Psoas muscle (tissue), 8 donors: Measurements from ENCODE around the gene JUP. TPM values are rescaled to one million over a fixed set of nuclear protein-coding genes. Genes with fewer than 3 reads are reported as not detected.
"Not testable (repeated sequence)": the region's sequence is repeated elsewhere in the genome, so short reads cannot be mapped to it uniquely, and the experiment has no call there.

Experiments
- ATAC-seq, 4 donors: fragments of 200-7000 bp; cut with Tn5 transposase; one replicate each; pipeline ENCODE4 v1.9.1; 2020; ENCODE audit warnings: moderate library complexity in 3 of 4, mild to moderate bottlenecking in 2 of 4
- DNase-seq, 2 donors: peaks; one replicate each; pipeline ENCODE4 v3.0.0-alpha.2; 2020
- H3K27ac ChIP-seq: fragments of 200-600 bp; one replicate; pipeline ENCODE4 v1.8.0; 2022
- H3K27me3 ChIP-seq, 3 donors: fragments of 200-600 bp in 1 of 3; one replicate each; pipeline versions ENCODE4 v1.6.1 to v1.8.0; 2013 to 2022; ENCODE audit warnings: low read length in 2 of 3, mild to moderate bottlenecking in 2 of 3, moderate library complexity in 1 of 3; ENCODE audit not compliant: insufficient read depth in 3 of 3
- H3K36me3 ChIP-seq, 2 donors: fragments of 200-600 bp in 1 of 2; one replicate each; pipeline versions ENCODE4 v1.6.1 to v1.8.0; 2013 to 2022; ENCODE audit warnings: low read depth in 1 of 2, mild to moderate bottlenecking in 1 of 2, moderate library complexity in 1 of 2; ENCODE audit not compliant: insufficient read depth in 1 of 2
- H3K4me1 ChIP-seq: fragments of 200-600 bp; one replicate; pipeline ENCODE4 v1.8.0; 2022
- H3K4me3 ChIP-seq: fragments of 200-600 bp; one replicate; pipeline ENCODE4 v1.8.0; 2022; ENCODE audit warnings: mild to moderate bottlenecking
- H3K9me3 ChIP-seq: fragments of 200-600 bp; one replicate; pipeline ENCODE4 v1.8.0; 2022
- CTCF ChIP-seq: fragments of 200-600 bp; IDR thresholded peaks from one replicate; pipeline ENCODE4 v1.8.0; 2022; ENCODE audit warnings: antibody characterized with exemption
- WGBS, 3 donors: extraction: QIAGEN DNeasy Blood & Tissue Kit; methylation state at CpG; one replicate each; pipeline versions ENCODE4 v1.1.6 to v1.1.7; 2013; 5-methylcytosine and 5-hydroxymethylcytosine counted together
- intact Hi-C, 2 donors: fragments of 100-400 bp; cut with DNase I; formaldehyde crosslinking; loops; one replicate each; pipeline versions ENCODE4 v1.11.0 to v1.14.2; 2022
- long read RNA-seq, 2 donors: library from polyadenylated mRNA; unstranded; transcript quantifications; one replicate each; pipeline ENCODE4 v2.0.0, GENCODE V29; 2021
- polyA plus RNA-seq, 3 donors: library from polyadenylated mRNA; stranded (reverse); fragments of 200-250 nt; gene quantifications; one replicate each; pipeline ENCODE4 v1.2.3, GENCODE V29; 2013
- total RNA-seq, 4 donors: library from RNA; stranded (reverse); fragmentation: NEBNext Ultra II Directional in 2 of 4; extraction: Animal tissue kit (Norgen Biotek cat#: 25700) in 2 of 4; gene quantifications; one replicate each; pipeline versions ENCODE4 v1.2.1 to v1.2.4, GENCODE V29; 2021 to 2023
- donor health status: healthy with polysubstance abuse.
- donor health status: DM: no; HTN: no; CAD: no; lungs with moderate emphysema.
- donor health status: Bipolar disorder and iron deficiency.
- donor health status: healthy.
- donor health status: DM: yes; HTN: yes; CAD: no.
- donor health status: DM: no; HTN: no; CAD: no.
- donor health status: DM: no; HTN: no; CAD: no.
- donor health status: DM: yes; HTN: yes; CAD: no.

JUP gene
- 10 to 100 TPM; 19.4 to 55.0 (median 43.5) TPM for total RNA-seq
- 10 to 100 TPM in 2 of 3 donors, 1 to 10 TPM in 1; 9.4 to 30.3 (median 25.8) TPM for polyA plus RNA-seq
- long read RNA-seq, donor 1, partial matches to known transcripts, result 15 of 18 reads
- long read RNA-seq, donor 1, other reads (novel, unspliced or antisense), result 2 of 18 reads
- long read RNA-seq, donor 2, transcript JUP-201 (15 exons, 3,200 nt), result major isoform, 18 of 83 reads
- long read RNA-seq, donor 2, transcript JUP-203 (14 exons, 3,497 nt), result minor isoform, 5 of 83 reads
- long read RNA-seq, donor 2, partial matches to known transcripts, result 50 of 83 reads
- long read RNA-seq, donor 2, other reads (novel, unspliced or antisense), result 10 of 83 reads

- Histone ChIP-seq H3K27ac (peak within 1 kb of the TSS; percentile 83), H3K27me3 (no peaks in the 10 kb centered on the region), H3K4me1 (peaks cover 42% of the 10 kb centered on the region), H3K36me3 (no peaks in the 10 kb centered on the region), H3K4me3 (peak within 1 kb of the TSS; percentile 90), H3K9me3 (no peaks in the 10 kb centered on the region)
- DNase-seq (peak; percentile 100), ATAC-seq (peak; percentile 92 to 99 (median 96))
- intact Hi-C loops, result no loop called here
- peak; percentile 84 for TF ChIP-seq CTCF
- WGBS, 3 donors, result 0 to 1% (median 0%) methylated on average over 61 to 79 of the region's 79 CpGs
Measured at GRCh38 chr17:41786227-41787020, at the start of gene JUP. JUP (minus strand) TSS chr17:41786711; CDS start chr17:41771854, 14,857 bp downstream.

- WGBS, 3 donors, result 1 to 2% (median 1%) methylated on average over 45 to 72 of the region's 72 CpGs
Measured at GRCh38 chr17:41835800-41836549, 49.5 kb upstream of the JUP start, which contains the start of gene NT5C3B. NT5C3B (minus strand) TSS chr17:41836232; CDS start chr17:41836193, 39 bp downstream.

GRCh38 chr17:41835214-41835799 lies 48.8 kb upstream of the JUP start:
- ATAC-seq (peak; percentile 17 to 58 (median 34)), DNase-seq (no peak)
- Histone ChIP-seq H3K9me3 (no peaks in the 10 kb centered on the region), H3K27me3 (no peaks in the 10 kb centered on the region), H3K4me3 (peak overlapping the region; percentile 97), H3K4me1 (peaks cover 13% of the 10 kb centered on the region), H3K36me3 (peaks cover 4 to 38% of the 10 kb centered on the region in 2 donors), H3K27ac (peak overlapping the region; percentile 55)
- intact Hi-C loops, result no loop called here
- no peak for TF ChIP-seq CTCF
- WGBS, 3 donors, result 15 to 20% (median 17%) methylated on average over 13 of the region's 13 CpGs

More at GRCh38 chr17:41835800-41836549, 49.5 kb upstream of the JUP start, which contains the start of gene NT5C3B:
- intact Hi-C loops, result no loop called here
- Histone ChIP-seq H3K27ac (peak within 1 kb of the TSS; percentile 55), H3K4me3 (peak within 1 kb of the TSS; percentile 97), H3K9me3 (no peaks in the 10 kb centered on the region), H3K36me3 (peaks cover 4 to 31% of the 10 kb centered on the region in 2 donors), H3K27me3 (no peaks in the 10 kb centered on the region), H3K4me1 (peaks cover 13% of the 10 kb centered on the region)
- TF ChIP-seq CTCF, result no peak
- peak; percentile 86 to 95 (median 91) for ATAC-seq
- DNase-seq, result peak; percentile 70 to 82

GRCh38 chr17:41829961-41830360 lies 43.5 kb upstream of the JUP start:
- H3K36me3 ChIP-seq, result peaks cover 7 to 89% of the 10 kb centered on the region in 2 donors
- ATAC-seq, H3K4me1 ChIP-seq, H3K27me3 ChIP-seq, H3K4me3 ChIP-seq, H3K9me3 ChIP-seq, intact Hi-C loops, H3K27ac ChIP-seq, DNase-seq: not testable (repeated sequence)
- WGBS, 3 donors, result 74 to 83% (median 78%) methylated on average over 10 of the region's 10 CpGs
